Endothelial cell of umbilical vein (primary cell): Measurements from ENCODE around the gene NCAPG2.

Source experiments
- EZH2 ChIP-seq: IDR thresholded peaks from 2 replicates; pipeline ENCODE4 v1.6.1; 2012; ENCODE audit warnings: borderline replicate concordance, low read depth, mild to moderate bottlenecking, moderate library complexity, low read length, inconsistent platforms; ENCODE audit not compliant: severe bottlenecking
- GATA2 ChIP-seq: IDR thresholded peaks from 2 replicates; pipeline ENCODE4 v1.7.0; 2011; ENCODE audit warnings: low read depth, mild to moderate bottlenecking, moderate library complexity, mixed read lengths, low read length; ENCODE audit not compliant: insufficient read length, insufficient read depth
- MYC ChIP-seq: IDR thresholded peaks from one replicate; pipeline ENCODE4 v1.6.1; 2011; ENCODE audit warnings: mild to moderate bottlenecking, low read depth, low read length
- POLR2A ChIP-seq: IDR thresholded peaks from 2 replicates; pipeline ENCODE4 v1.6.1; 2012; ENCODE audit warnings: low read depth, mild to moderate bottlenecking, control low read depth, low read length
- POLR2AphosphoS5 ChIP-seq: IDR thresholded peaks from 2 replicates; pipeline ENCODE4 v1.6.1; 2012; ENCODE audit warnings: low read depth, mild to moderate bottlenecking, control low read depth, low read length, moderate library complexity; ENCODE audit not compliant: insufficient read depth
- TF ChIP-seq, protein P1 (sequence below), 2 donors: IDR thresholded peaks; 1 replicate in 1 of 2; 2 replicates in 1 of 2; pipeline ENCODE4 v1.5.1; 2011; ENCODE audit warnings: low read length in 2 of 2, mild to moderate bottlenecking in 2 of 2, moderate library complexity in 2 of 2, control low read depth in 1 of 2, inconsistent platforms in 1 of 2, low read depth in 1 of 2; ENCODE audit not compliant: insufficient read depth in 1 of 2; ENCODE audit errors: extremely low read depth in 1 of 2
- TF ChIP-seq, protein P2 (sequence below): IDR thresholded peaks from 2 replicates; pipeline ENCODE4 v1.6.1; 2011; ENCODE audit not compliant: insufficient read depth, insufficient read length

DNA sequence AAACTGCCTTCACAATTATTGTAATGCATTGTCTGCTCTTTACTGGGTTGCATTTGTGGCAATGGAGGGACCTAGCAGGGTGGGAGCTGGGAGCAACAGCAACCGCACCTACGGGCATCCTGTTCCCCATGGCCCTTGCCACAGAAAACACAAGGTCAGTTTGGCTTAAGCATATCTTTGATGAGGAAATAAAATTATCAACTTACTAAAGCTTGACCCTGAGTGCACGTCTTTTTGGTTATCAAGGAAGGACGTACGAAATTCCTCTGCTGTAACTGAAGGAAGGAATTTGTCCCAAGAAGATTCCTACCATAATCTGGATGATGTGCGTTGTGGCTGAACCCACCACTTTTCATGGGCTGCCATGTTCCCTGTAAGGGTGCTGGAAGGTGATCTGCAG, 97.0 kb downstream of the NCAPG2 start:
- TF ChIP-seq POLR2A (no peak), EZH2 (no peak), POLR2AphosphoS5 (no peak), MYC (no peak), GATA2 (no peak)
- TF ChIP-seq, protein P1, sequence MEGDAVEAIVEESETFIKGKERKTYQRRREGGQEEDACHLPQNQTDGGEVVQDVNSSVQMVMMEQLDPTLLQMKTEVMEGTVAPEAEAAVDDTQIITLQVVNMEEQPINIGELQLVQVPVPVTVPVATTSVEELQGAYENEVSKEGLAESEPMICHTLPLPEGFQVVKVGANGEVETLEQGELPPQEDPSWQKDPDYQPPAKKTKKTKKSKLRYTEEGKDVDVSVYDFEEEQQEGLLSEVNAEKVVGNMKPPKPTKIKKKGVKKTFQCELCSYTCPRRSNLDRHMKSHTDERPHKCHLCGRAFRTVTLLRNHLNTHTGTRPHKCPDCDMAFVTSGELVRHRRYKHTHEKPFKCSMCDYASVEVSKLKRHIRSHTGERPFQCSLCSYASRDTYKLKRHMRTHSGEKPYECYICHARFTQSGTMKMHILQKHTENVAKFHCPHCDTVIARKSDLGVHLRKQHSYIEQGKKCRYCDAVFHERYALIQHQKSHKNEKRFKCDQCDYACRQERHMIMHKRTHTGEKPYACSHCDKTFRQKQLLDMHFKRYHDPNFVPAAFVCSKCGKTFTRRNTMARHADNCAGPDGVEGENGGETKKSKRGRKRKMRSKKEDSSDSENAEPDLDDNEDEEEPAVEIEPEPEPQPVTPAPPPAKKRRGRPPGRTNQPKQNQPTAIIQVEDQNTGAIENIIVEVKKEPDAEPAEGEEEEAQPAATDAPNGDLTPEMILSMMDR (IDR thresholded peaks at IDR 0.05; ENCODE audit: extremely low read depth in 1 of 2, insufficient read depth in 1 of 2, low read depth in 1 of 2, low read length in 2 of 2), result no peak
- TF ChIP-seq, protein P2, sequence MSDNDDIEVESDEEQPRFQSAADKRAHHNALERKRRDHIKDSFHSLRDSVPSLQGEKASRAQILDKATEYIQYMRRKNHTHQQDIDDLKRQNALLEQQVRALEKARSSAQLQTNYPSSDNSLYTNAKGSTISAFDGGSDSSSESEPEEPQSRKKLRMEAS, result no peak
